Skeletal muscle satellite cell (primary cell): ENCODE results near the gene OR2J3.
"Not testable (repeated sequence)": the region's sequence is repeated elsewhere in the genome, so short reads cannot be mapped to it uniquely, and the experiment has no call there.

Experiments
- H3K27me3 ChIP-seq: 2 replicates; pipeline ENCODE4 v1.7.0; 2013; ENCODE audit warnings: low read length; ENCODE audit not compliant: control insufficient read depth, insufficient read depth
- H3K36me3 ChIP-seq: 2 replicates; pipeline ENCODE4 v1.7.0; 2013; ENCODE audit warnings: mild to moderate bottlenecking, control low read depth, low read length; ENCODE audit not compliant: insufficient read depth
- H3K4me1 ChIP-seq: 2 replicates; pipeline ENCODE4 v1.7.0; 2013; ENCODE audit warnings: low read length; ENCODE audit not compliant: control insufficient read depth, insufficient read depth
- H3K4me2 ChIP-seq: 2 replicates; pipeline ENCODE4 v1.7.0; 2013; ENCODE audit warnings: mild to moderate bottlenecking, low read length
- H3K4me3 ChIP-seq: 2 replicates; pipeline ENCODE4 v1.7.0; 2013; ENCODE audit warnings: low read length
- H3K9ac ChIP-seq: 2 replicates; pipeline ENCODE4 v1.7.0; 2013; ENCODE audit warnings: mild to moderate bottlenecking, low read depth, low read length, moderate library complexity
- H3K9me3 ChIP-seq: replicated peaks from 2 replicates; pipeline ENCODE4 v1.7.0; 2013; ENCODE audit warnings: mild to moderate bottlenecking, control low read depth, low read length

Gene OR2J3

DNA sequence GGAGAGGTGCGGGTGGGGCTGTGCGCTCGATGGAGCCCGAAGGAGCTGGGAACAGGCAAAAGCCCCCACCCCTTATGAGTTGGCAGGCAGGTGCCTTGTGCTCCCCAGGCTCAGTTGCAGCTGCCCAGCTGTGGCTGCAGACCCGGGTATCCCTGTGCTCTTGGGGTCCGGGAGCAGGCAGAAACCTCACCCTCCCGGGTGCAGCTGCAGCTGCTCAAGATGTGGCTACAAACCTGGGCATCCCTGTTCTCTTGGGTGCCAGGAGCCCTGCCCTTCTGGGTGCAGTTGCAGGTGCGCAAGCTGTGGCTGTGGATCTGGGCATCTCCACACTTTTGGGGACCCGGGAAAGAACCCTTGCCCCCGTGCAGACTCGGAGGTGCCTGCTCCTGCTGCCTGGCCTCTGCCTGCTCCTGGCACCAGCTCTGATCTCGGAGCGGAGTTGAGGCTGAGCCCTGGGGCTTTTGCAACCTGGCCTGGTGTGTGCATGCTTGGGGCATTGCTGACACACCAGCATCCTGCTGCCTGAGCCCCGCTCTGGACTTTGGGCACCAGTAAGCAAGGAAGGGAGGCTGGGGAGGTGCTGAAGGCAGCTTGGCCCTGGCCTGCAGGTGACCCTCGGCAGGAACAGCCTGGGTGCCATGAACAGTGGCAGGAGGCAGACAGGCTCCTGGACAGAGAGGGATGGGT is 21.6 kb downstream of the OR2J3 start:
- no peaks in the 10 kb centered on the region for H3K36me3 ChIP-seq
- no peak overlapping the region for H3K9ac ChIP-seq
- H3K4me1 ChIP-seq = no peaks in the 10 kb centered on the region
- H3K9me3 ChIP-seq = peaks cover 5% of the 10 kb centered on the region
- H3K4me2 ChIP-seq = no peak overlapping the region
- H3K27me3 ChIP-seq = no peaks in the 10 kb centered on the region
- H3K4me3 ChIP-seq = no peak overlapping the region

DNA sequence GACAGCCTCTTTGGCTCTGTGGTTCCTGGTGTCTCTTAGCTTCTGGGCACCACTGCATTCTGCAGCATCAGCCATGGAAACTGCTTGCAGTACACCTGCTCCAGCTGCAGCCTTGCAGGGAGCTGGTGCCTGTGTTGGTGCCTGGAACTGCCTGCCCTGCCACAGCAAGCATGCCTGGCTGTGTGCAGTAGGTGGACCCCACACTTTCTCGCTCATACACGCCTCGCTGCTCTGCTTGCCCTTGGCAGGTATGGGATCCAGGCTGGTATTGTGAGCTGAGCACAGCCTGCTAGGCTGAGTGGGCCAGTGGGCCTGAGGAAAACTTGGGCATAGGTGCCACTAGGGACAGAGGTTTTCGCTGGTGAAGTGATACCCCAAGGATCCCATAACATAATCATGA is 22.8 kb downstream of the OR2J3 start:
- Histone ChIP-seq H3K9ac (no peak overlapping the region), H3K4me1 (no peaks in the 10 kb centered on the region), H3K27me3 (no peaks in the 10 kb centered on the region), H3K4me3 (no peak overlapping the region), H3K4me2 (no peak overlapping the region), H3K36me3 (no peaks in the 10 kb centered on the region), H3K9me3 (peaks cover 5% of the 10 kb centered on the region)

DNA sequence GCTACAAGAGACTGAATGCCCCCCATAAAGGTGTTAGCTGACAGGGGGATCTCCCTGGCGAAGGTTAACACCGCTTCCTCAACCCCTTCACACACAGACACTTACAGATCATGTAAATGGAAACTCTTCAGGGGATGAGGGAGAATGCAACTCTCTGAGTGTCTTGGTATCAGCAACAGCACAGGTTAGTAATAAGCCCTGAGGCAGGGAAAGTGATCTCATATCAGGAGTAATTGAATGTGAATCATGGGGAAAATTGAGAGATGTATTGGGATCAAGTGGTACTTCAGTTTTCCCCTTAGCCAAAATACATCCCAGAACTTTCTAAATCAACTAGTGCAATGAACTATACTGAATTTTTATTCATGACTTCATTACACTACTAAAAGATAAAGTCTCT is 23.8 kb downstream of the OR2J3 start:
- Histone ChIP-seq H3K9me3 (peaks cover 5% of the 10 kb centered on the region), H3K27me3 (no peaks in the 10 kb centered on the region), H3K9ac (no peak overlapping the region), H3K36me3 (no peaks in the 10 kb centered on the region), H3K4me2 (no peak overlapping the region), H3K4me3 (no peak overlapping the region), H3K4me1 (no peaks in the 10 kb centered on the region)

DNA sequence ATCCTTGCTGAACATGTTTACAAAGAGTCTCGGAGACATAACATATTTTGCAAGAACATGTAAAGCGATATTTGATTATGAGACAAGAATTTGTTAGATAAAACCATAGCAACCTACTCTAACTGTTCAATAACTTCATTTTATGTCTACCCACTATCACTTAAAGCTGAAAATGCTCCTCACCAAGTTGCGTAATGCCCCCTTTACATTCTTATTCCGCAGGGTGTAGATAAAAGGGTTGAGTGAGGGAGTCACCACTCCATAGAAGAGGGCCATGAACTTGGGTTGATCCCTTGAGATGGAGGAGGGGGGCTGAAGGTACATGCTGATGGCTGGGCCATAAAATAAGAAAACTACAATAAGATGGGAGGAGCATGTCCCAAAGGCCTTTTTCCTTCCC is 29.9 kb downstream of the OR2J3 start:
- Histone ChIP-seq H3K27me3 (no peaks in the 10 kb centered on the region), H3K36me3 (no peaks in the 10 kb centered on the region), H3K9ac (no peak overlapping the region), H3K4me2 (no peak overlapping the region), H3K4me1 (no peaks in the 10 kb centered on the region), H3K4me3 (no peak overlapping the region), H3K9me3 (no peaks in the 10 kb centered on the region)

DNA sequence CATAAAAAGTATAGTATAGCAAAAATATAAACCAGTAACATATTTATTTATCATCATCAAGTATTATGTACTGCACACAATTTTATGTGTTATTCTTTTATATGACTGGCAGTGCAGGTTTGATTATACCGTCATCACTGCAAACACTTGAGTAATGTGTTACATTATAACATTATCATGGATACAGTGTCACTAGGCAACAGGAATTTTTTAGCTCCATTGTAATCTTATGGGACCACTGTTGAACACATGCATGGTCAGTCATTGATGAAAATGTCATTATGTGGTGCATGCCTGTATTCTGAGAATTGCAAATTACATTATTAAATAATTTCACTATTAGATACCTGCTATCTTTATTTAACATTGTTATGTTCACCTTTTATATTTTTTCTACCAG is 33.7 kb downstream of the OR2J3 start:
- H3K9ac ChIP-seq = no peak overlapping the region
- no peaks in the 10 kb centered on the region for H3K4me1 ChIP-seq
- H3K9me3 ChIP-seq = peaks cover 3% of the 10 kb centered on the region
- H3K4me2 ChIP-seq = no peak overlapping the region
- no peak overlapping the region for H3K4me3 ChIP-seq
- H3K27me3 ChIP-seq = no peaks in the 10 kb centered on the region
- H3K36me3 ChIP-seq = no peaks in the 10 kb centered on the region

DNA sequence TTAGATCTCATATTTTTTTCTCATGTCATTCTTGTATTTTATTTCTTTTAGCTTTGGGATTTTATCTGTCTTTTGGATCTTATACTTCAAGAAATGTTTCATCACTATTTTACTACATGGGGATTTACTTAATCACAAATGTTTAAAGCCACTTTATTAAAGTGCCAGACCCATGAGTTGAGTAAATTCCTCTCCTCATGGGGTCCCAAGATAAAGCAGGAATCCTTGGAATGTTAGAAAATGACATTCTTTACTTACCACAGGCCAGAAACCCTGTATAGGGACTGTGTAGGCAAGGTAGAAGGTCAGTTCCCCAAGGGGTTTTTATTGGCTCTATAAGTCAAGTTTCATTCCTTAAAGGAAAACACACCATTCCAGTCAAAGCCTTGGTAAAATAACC is 34.5 kb downstream of the OR2J3 start:
- H3K36me3 ChIP-seq = no peaks in the 10 kb centered on the region
- no peak overlapping the region for H3K4me3 ChIP-seq
- no peak overlapping the region for H3K9ac ChIP-seq
- peaks cover 3% of the 10 kb centered on the region for H3K9me3 ChIP-seq
- no peaks in the 10 kb centered on the region for H3K27me3 ChIP-seq
- no peak overlapping the region for H3K4me2 ChIP-seq
- no peaks in the 10 kb centered on the region for H3K4me1 ChIP-seq

DNA sequence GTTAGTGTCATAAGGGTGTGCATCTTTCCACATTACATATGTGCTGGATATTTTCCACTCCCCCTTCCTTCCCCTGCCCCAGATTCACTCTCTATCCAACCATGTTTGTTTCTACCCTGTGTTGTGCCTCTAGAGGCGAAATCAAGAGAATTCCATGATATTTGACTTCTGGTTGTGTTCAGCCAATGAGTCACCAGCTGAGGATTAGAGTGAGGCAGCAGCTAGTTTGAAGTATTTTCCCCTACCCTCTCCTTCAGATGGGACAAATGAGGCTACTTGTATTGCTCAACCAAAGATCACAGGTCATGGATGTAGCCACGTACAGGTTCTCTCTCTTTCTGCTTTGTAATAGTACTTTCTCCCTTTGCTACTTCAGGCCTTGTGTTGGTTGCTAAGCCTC is 38.3 kb downstream of the OR2J3 start:
- H3K27me3 ChIP-seq = no peaks in the 10 kb centered on the region
- H3K4me1 ChIP-seq = no peaks in the 10 kb centered on the region
- no peak overlapping the region for H3K4me3 ChIP-seq
- H3K9ac ChIP-seq = no peak overlapping the region
- H3K36me3 ChIP-seq = no peaks in the 10 kb centered on the region
- H3K4me2 ChIP-seq = no peak overlapping the region
- H3K9me3 ChIP-seq = peaks cover 3% of the 10 kb centered on the region

DNA sequence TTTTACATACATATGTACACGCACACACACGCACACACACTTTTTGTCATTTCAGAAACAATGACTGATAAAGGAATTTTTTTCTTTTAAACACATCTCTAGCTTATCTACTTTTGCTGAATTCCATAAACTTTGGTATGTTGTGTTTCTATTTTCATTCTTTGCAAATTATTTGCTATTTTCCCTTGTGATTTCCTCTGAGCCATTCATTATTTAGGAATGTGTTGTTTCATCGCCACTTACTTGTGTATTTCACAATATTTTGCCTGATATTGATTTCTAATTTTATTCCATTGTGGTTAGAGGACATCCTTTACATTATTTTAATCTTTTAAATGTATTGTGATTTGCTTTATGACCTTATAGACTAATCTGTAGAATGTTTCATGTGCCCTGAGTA is 39.2 kb downstream of the OR2J3 start:
- H3K9ac ChIP-seq = no peak overlapping the region
- no peak overlapping the region for H3K4me3 ChIP-seq
- no peaks in the 10 kb centered on the region for H3K36me3 ChIP-seq
- no peak overlapping the region for H3K4me2 ChIP-seq
- H3K9me3 ChIP-seq = peaks cover 3% of the 10 kb centered on the region
- no peaks in the 10 kb centered on the region for H3K4me1 ChIP-seq
- H3K27me3 ChIP-seq = no peaks in the 10 kb centered on the region

DNA sequence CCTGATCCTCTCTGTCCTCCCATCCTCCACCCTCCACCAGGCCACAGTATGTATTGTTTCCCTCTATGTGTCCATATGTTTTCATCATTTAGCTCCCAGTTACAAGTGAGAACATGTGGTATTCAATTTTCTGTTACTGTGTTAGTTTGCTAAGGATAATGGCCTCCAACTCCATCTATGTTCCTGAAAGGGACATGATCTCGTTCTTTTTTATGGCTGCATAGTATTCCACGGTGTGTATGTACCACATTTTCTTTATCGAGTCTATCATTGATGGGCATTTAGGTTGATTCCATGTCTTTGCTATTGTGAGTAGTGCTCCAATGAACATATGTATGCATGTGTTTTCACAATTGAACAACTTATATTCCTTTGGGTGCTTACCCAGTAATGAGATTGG is 41.6 kb downstream of the OR2J3 start:
- not testable (repeated sequence) for H3K4me2 ChIP-seq, H3K4me1 ChIP-seq, H3K9me3 ChIP-seq, H3K27me3 ChIP-seq, H3K4me3 ChIP-seq, H3K9ac ChIP-seq, H3K36me3 ChIP-seq

DNA sequence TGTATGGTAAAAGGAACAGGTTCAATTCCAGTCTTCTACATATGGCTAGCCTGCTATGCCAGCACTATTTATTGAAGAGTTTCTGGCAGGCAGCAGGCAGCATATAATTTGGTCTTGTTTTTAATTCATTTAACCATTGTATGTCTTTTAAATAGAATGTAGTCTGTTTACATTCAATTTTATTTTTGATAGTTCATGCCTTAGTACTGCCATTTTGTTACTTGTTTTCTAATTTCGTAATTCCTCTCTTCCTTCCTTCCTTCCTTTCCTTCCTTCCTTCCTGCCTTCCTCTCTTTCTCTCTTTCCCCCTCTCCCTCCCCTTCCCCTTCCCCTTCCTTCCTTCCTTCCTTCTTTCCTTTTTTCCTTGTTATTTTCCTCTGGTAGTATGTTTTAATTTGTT is 45.2 kb downstream of the OR2J3 start:
- Histone ChIP-seq H3K4me2 (no peak overlapping the region), H3K9ac (no peak overlapping the region), H3K4me1 (no peaks in the 10 kb centered on the region), H3K27me3 (no peaks in the 10 kb centered on the region), H3K9me3 (no peaks in the 10 kb centered on the region), H3K36me3 (no peaks in the 10 kb centered on the region), H3K4me3 (no peak overlapping the region)

DNA sequence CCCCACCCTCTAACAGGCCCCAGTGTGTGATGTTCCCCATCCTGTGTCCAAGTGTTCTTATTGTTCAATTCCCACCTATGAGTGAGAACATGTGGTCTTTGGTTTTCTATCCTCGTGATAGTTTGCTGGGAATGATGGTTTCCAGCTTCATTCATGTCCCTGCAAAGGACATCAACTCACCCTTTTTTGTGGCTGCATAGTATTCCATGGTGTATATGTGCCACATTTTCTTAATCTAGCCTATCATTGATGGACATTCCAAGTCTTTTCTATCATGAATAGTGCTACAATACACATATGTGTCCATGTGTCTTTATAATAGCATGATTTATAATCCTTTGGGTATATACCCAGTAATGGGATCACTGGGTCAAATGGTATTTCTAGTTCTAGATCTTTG is 47.3 kb downstream of the OR2J3 start:
- H3K4me3 ChIP-seq, H3K27me3 ChIP-seq, H3K4me1 ChIP-seq, H3K9me3 ChIP-seq, H3K36me3 ChIP-seq, H3K4me2 ChIP-seq, H3K9ac ChIP-seq: not testable (repeated sequence)

DNA sequence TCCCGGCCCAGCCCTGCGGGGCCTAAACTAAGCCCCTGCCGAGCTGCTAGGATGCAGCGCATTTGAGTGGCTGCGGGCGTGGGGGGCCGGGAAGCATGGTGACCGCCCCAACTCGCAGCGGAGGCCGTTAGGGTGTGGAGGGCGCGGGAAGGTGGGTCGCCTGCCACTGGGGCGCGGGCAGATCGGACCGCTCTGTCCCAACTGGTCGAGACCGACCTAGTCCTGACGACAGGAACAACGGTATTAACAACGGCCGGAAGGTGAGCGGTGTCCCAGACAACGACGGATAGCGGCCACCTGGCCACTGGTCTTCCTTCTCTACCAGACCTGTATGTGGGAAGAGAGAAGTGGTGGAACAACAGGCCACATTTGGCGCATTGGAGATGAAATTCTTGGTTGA is 52.1 kb downstream of the OR2J3 start:
- not testable (repeated sequence) for H3K9me3 ChIP-seq, H3K27me3 ChIP-seq, H3K4me3 ChIP-seq, H3K4me2 ChIP-seq, H3K36me3 ChIP-seq, H3K4me1 ChIP-seq, H3K9ac ChIP-seq
